Caco-2 (cell line): Measurements from ENCODE around the gene HOXB13. TPM values are rescaled to one million over a fixed set of nuclear protein-coding genes. Genes with fewer than 3 reads are reported as not detected.
A peak's percentile ranks its signal among the peaks of the same experiment; 100 is the strongest.

Experiments
- BruUV-seq: library from RNA; stranded (reverse); fragments of 400-500 nt; replicated peaks from 2 replicates; lab custom pipeline; 2021; lab: Mats Ljungman, UMichigan
- CTCF ChIA-PET: fragments of 300-600 bp; sonication (Branson Sonifier 250); formaldehyde crosslinking; loops from one replicate; lab custom pipeline; 2022; ENCODE audit warnings: antibody characterized with exemption; lab: Charles Lee
- POLR2A ChIA-PET: fragments of 300-600 bp; sonication (Branson Sonifier 250); formaldehyde crosslinking; loops from one replicate; lab custom pipeline; 2022; ENCODE audit warnings: antibody characterized with exemption; lab: Charles Lee
- DNase-seq, 2 experiments: peaks; one replicate each; pipeline versions ENCODE4 v3.0.0 to v3.0.0-alpha.2; 2020 to 2022
- H3K27me3 ChIP-seq: replicated peaks from 2 replicates; pipeline ENCODE4 v1.6.0; 2011; ENCODE audit warnings: low read length; ENCODE audit not compliant: control insufficient read depth, insufficient read depth
- H3K36me3 ChIP-seq: 2 replicates; pipeline ENCODE4 v1.5.1; 2011; ENCODE audit warnings: low read length; ENCODE audit not compliant: control insufficient read depth, insufficient read depth
- H3K4me1 ChIP-seq: fragments of 250-450 bp; sonication (Bioruptor Pico); 2 replicates; pipeline ENCODE4 v1.5.1; 2020; ENCODE audit warnings: mild to moderate bottlenecking
- H3K4me3 ChIP-seq: 2 replicates; pipeline ENCODE4 v1.5.1; 2011; ENCODE audit warnings: low read depth, mild to moderate bottlenecking, control low read depth, low read length
- H3K9me3 ChIP-seq: fragments of 250-450 bp; sonication (Bioruptor Pico); 2 replicates; pipeline ENCODE4 v1.5.1; 2020; ENCODE audit warnings: mild to moderate bottlenecking, moderate library complexity
- H3K27ac Mint-ChIP-seq: one replicate; pipeline ENCODE4 v1.8.0; 2022; ENCODE audit warnings: mixed read lengths; ENCODE audit not compliant: unreplicated experiment
- H3K27me3 Mint-ChIP-seq: one replicate; pipeline ENCODE4 v1.8.0; 2022; ENCODE audit warnings: mixed read lengths; ENCODE audit not compliant: insufficient read depth, unreplicated experiment
- H3K36me3 Mint-ChIP-seq: one replicate; pipeline ENCODE4 v1.8.0; 2022; ENCODE audit warnings: mild to moderate bottlenecking, mixed read lengths; ENCODE audit not compliant: insufficient read depth, unreplicated experiment
- H3K4me1 Mint-ChIP-seq: one replicate; pipeline ENCODE4 v1.8.0; 2022; ENCODE audit warnings: low read depth, mixed read lengths; ENCODE audit not compliant: unreplicated experiment
- H3K4me3 Mint-ChIP-seq: one replicate; pipeline ENCODE4 v1.8.0; 2022; ENCODE audit warnings: mild to moderate bottlenecking, moderate library complexity, mixed read lengths; ENCODE audit not compliant: unreplicated experiment
- H3K9me3 Mint-ChIP-seq: one replicate; pipeline ENCODE4 v1.8.0; 2022; ENCODE audit warnings: mixed read lengths; ENCODE audit not compliant: unreplicated experiment
- intact Hi-C: fragments of 100-400 bp; cut with micrococcal nuclease; formaldehyde crosslinking; loops from one replicate; pipeline ENCODE4 v1.10.0; 2022; ENCODE audit not compliant: unreplicated experiment
- total RNA-seq: library from RNA; stranded (reverse); gene quantifications from 2 replicates; pipeline ENCODE4 v1.2.3, GENCODE V29; 2022
- TF ChIP-seq, protein P1 (sequence below), 2 experiments: fragments of 200-600 bp in 1 of 2; IDR thresholded peaks; 1 replicate in 1 of 2; 2 replicates in 1 of 2; pipeline versions ENCODE4 v1.5.1 to v1.8.0; 2011 to 2022; ENCODE audit warnings: antibody characterized with exemption in 1 of 2, control low read depth in 1 of 2, inconsistent platforms in 1 of 2, low read depth in 1 of 2, low read length in 1 of 2, mild to moderate bottlenecking in 1 of 2, moderate library complexity in 1 of 2; ENCODE audit not compliant: insufficient read depth in 1 of 2, severe bottlenecking in 1 of 2, unreplicated experiment in 1 of 2

The HOXB13 gene
- total RNA-seq, 1 experiment from 2014 or later: 4.3 TPM

DNA sequence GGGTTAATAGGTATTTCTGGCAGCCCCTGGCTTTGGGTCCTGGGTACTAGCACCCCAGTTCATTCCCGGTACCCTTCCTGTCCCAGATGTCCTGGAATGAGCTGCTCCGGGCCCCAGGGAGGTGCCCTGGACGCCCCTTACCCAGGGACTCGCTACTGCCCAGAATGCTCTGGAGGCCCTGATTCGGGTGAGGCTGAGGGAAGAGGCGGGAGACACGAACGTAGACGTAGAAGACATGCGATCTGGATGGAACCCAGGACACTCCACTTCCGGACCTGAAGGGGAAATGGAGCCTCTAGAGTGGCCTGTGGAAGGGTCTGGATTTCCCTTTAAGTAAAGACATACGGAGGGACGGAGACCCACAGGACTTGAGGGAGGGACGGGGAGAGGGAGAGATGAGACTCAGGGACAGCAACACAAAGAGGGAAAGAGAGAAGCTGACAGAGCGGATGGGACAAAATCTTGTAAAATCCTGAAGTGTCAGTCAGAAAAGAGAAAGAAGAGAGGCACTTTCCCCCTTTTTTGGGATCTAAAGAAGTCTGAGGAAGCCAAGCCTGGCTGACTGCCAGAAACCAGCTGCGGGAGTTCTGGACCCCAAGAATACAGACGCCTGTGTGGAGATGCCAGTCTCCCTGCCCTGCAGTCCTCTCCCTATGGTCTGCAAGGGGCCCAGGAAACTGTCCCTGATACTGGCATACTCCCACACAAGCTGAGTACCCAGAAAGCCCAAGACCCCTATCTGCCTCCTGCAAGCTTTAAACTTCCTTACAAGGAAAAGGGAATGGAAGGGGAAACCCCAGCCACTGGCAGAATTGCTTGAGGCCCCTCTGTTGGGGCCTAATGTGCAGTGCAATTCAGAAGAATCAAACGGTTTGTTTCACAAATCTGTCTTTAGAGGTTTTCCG, 1.0 kb upstream of the HOXB13 start:
- peaks cover 27% of the 10 kb centered on the region for H3K4me1 ChIP-seq
- ChIA-PET CTCF (interaction anchor here (0.6 to 7.4 kb wide), 10 partner anchors 8 to 159 kb away, joined by 3 to 163 read pairs (median 6); no protein-coding TSS in a partner anchor), POLR2A (interaction anchor here (0.6 to 1.5 kb wide), 2 partner anchors 12 to 15 kb away, joined by 3 to 4 read pairs; no protein-coding TSS in a partner anchor)
- no peaks in the 10 kb centered on the region for H3K9me3 Mint-ChIP-seq
- H3K36me3 ChIP-seq: no peaks in the 10 kb centered on the region
- peak overlapping the region; percentile 83 for H3K4me3 Mint-ChIP-seq
- peaks cover 4% of the 10 kb centered on the region for H3K36me3 Mint-ChIP-seq
- BruUV-seq: TSS peak; percentile 59
- intact Hi-C loops: no loop called here
- H3K27me3 ChIP-seq: no peaks in the 10 kb centered on the region
- H3K9me3 ChIP-seq: no peaks in the 10 kb centered on the region
- peak overlapping the region; percentile 44 for H3K4me3 ChIP-seq
- TF ChIP-seq, protein P1, sequence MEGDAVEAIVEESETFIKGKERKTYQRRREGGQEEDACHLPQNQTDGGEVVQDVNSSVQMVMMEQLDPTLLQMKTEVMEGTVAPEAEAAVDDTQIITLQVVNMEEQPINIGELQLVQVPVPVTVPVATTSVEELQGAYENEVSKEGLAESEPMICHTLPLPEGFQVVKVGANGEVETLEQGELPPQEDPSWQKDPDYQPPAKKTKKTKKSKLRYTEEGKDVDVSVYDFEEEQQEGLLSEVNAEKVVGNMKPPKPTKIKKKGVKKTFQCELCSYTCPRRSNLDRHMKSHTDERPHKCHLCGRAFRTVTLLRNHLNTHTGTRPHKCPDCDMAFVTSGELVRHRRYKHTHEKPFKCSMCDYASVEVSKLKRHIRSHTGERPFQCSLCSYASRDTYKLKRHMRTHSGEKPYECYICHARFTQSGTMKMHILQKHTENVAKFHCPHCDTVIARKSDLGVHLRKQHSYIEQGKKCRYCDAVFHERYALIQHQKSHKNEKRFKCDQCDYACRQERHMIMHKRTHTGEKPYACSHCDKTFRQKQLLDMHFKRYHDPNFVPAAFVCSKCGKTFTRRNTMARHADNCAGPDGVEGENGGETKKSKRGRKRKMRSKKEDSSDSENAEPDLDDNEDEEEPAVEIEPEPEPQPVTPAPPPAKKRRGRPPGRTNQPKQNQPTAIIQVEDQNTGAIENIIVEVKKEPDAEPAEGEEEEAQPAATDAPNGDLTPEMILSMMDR (IDR thresholded peaks at IDR 0.05; ENCODE audit: insufficient read depth in 1 of 2, low read depth in 1 of 2, low read length in 1 of 2, severe bottlenecking in 1 of 2, unreplicated experiment in 1 of 2): no peak
- H3K27ac Mint-ChIP-seq: no peak overlapping the region
- DNase-seq: no peak
- peaks cover 6% of the 10 kb centered on the region for H3K4me1 Mint-ChIP-seq
- H3K27me3 Mint-ChIP-seq: peaks cover 5% of the 10 kb centered on the region

- H3K9me3 ChIP-seq: no peaks in the 10 kb centered on the region
- no peaks in the 10 kb centered on the region for H3K27me3 ChIP-seq
- Mint-ChIP-seq H3K27ac (peak overlapping the region; percentile 58), H3K27me3 (no peaks in the 10 kb centered on the region), H3K9me3 (no peaks in the 10 kb centered on the region), H3K36me3 (peaks cover 4% of the 10 kb centered on the region), H3K4me3 (peak overlapping the region; percentile 83), H3K4me1 (peaks cover 6% of the 10 kb centered on the region)
- intact Hi-C loops: loop anchor here (1.0 kb wide), 1 partner anchor 64 kb away; no protein-coding TSS in a partner anchor
- TF ChIP-seq, protein P1 (IDR thresholded peaks at IDR 0.05; ENCODE audit: insufficient read depth in 1 of 2, low read depth in 1 of 2, low read length in 1 of 2, severe bottlenecking in 1 of 2, unreplicated experiment in 1 of 2): no peak
- POLR2A ChIA-PET: interaction anchor here (2.2 kb wide), 1 partner anchor 63 kb away, joined by 8 read pairs; no protein-coding TSS in a partner anchor
- no peaks in the 10 kb centered on the region for H3K36me3 ChIP-seq
- H3K4me1 ChIP-seq: peaks cover 27% of the 10 kb centered on the region
- BruUV-seq: no TSS peak
- H3K4me3 ChIP-seq: no peak overlapping the region; the same call in 1 of the 2 replicates
- CTCF ChIA-PET: interaction anchor here (0.5 to 7.4 kb wide), 8 partner anchors 10 to 271 kb away, joined by 3 to 163 read pairs (median 11); partner anchors contain the start of gene TTLL6
- DNase-seq: no peak
Measured at GRCh38 chr17:48727415-48728175, 955 bp downstream of the HOXB13 start.

GRCh38 chr17:48726916-48727286, 1.6 kb downstream of the HOXB13 start:
- intact Hi-C loops: no loop called here
- TF ChIP-seq, protein P1 (IDR thresholded peaks at IDR 0.05; ENCODE audit: insufficient read depth in 1 of 2, low read depth in 1 of 2, low read length in 1 of 2, severe bottlenecking in 1 of 2, unreplicated experiment in 1 of 2): no peak
- no peak overlapping the region for H3K27ac Mint-ChIP-seq
- H3K9me3 Mint-ChIP-seq: no peaks in the 10 kb centered on the region
- H3K4me3 Mint-ChIP-seq: no peak overlapping the region
- H3K4me1 ChIP-seq: peaks cover 27% of the 10 kb centered on the region
- CTCF ChIA-PET: interaction anchor here (0.5 to 7.4 kb wide), 4 partner anchors 63 to 271 kb away, joined by 3 to 163 read pairs (median 59); no protein-coding TSS in a partner anchor
- no peaks in the 10 kb centered on the region for H3K27me3 ChIP-seq
- H3K36me3 ChIP-seq: no peaks in the 10 kb centered on the region
- peaks cover 6% of the 10 kb centered on the region for H3K4me1 Mint-ChIP-seq
- no peaks in the 10 kb centered on the region for H3K9me3 ChIP-seq
- H3K4me3 ChIP-seq: no peak overlapping the region
- H3K27me3 Mint-ChIP-seq: no peaks in the 10 kb centered on the region
- no TSS peak for BruUV-seq
- peaks cover 4% of the 10 kb centered on the region for H3K36me3 Mint-ChIP-seq
- POLR2A ChIA-PET: interaction anchor here (2.2 kb wide), 1 partner anchor 64 kb away, joined by 8 read pairs; no protein-coding TSS in a partner anchor
- no peak for DNase-seq
